GM12878 (cell line): ENCODE measurements around the gene TMEM14B. TPM values are rescaled to one million over a fixed set of nuclear protein-coding genes. Genes with fewer than 3 reads are reported as not detected.

Source experiments
- ATAC-seq: fragments of 200-7000 bp; cut with Tn5 transposase; 3 replicates; pipeline ENCODE4 v1.9.1; 2020; ENCODE audit warnings: mild to moderate bottlenecking, moderate library complexity
- BruUV-seq: library from RNA; stranded (reverse); fragments of 400-500 nt; replicated peaks from 2 replicates; lab custom pipeline; 2021; lab: Mats Ljungman, UMichigan
- CTCF ChIA-PET: fragments of 300-600 bp; sonication (Branson Sonifier 250); formaldehyde crosslinking; extraction: SDS; loops from one replicate; lab custom pipeline; 2021; ENCODE audit warnings: inconsistent platforms; lab: Yijun Ruan, JAX
- POLR2A ChIA-PET: fragments of 350-600 bp; formaldehyde crosslinking; extraction: SDS; loops from one replicate; lab custom pipeline; 2021; ENCODE audit warnings: inconsistent platforms; lab: Charles Lee
- RAD21 ChIA-PET: fragments of 300-600 bp; sonication (Branson Sonifier 250); formaldehyde crosslinking; loops from one replicate; lab custom pipeline; 2023; ENCODE audit warnings: antibody characterized with exemption; ENCODE audit not compliant: unreplicated experiment; lab: Charles Lee
- SMC1A ChIA-PET: fragments of 300-600 bp; sonication (Branson Sonifier 250); formaldehyde crosslinking; loops from one replicate; lab custom pipeline; 2023; ENCODE audit not compliant: unreplicated experiment, uncharacterized antibody; lab: Charles Lee
- DNase-seq: peaks from one replicate; pipeline ENCODE4 v3.0.0-alpha.2; 2011; ENCODE audit warnings: low read depth, low spot score
- FAIRE-seq: peaks from 3 replicates; lab custom pipeline; 2011; peaks lifted over from hg19 to GRCh38; lab: Jason Lieb, UNC
- H2AFZ ChIP-seq: 2 replicates; pipeline ENCODE4 v1.6.0; 2011; ENCODE audit warnings: low read depth, low read length, control low read depth; ENCODE audit not compliant: control insufficient read depth
- H3K27ac ChIP-seq: 2 replicates; pipeline ENCODE4 v1.5.1; 2011; ENCODE audit warnings: control low read depth; ENCODE audit not compliant: control insufficient read depth, insufficient read depth
- H3K27me3 ChIP-seq, 2 experiments: replicated peaks in 1 of 2; 2 replicates each; pipeline versions ENCODE4 v1.6.0 to v1.6.1; 2011; ENCODE audit warnings: low read length in 1 of 2; ENCODE audit not compliant: control insufficient read depth in 2 of 2, insufficient read depth in 2 of 2
- H3K36me3 ChIP-seq, 2 experiments: 2 replicates each; pipeline ENCODE4 v1.5.1; 2011; ENCODE audit warnings: low read length in 1 of 2; ENCODE audit not compliant: control insufficient read depth in 2 of 2, insufficient read depth in 2 of 2
- H3K4me1 ChIP-seq: 2 replicates; pipeline ENCODE4 v1.6.1; 2011; ENCODE audit warnings: mild to moderate bottlenecking, low read length, moderate library complexity, mixed read lengths; ENCODE audit not compliant: control insufficient read depth, insufficient read depth
- H3K4me2 ChIP-seq: 2 replicates; pipeline ENCODE4 v1.6.0; 2011; ENCODE audit warnings: control low read depth; ENCODE audit not compliant: control insufficient read depth, insufficient read depth
- H3K4me3 ChIP-seq: fragments of 200-600 bp; sonication (generic); 2 replicates; pipeline ENCODE4 v1.5.1; 2016
- H3K79me2 ChIP-seq: 2 replicates; pipeline ENCODE4 v1.6.0; 2011; ENCODE audit warnings: low read length; ENCODE audit not compliant: control insufficient read depth, insufficient read depth
- H3K9ac ChIP-seq: 2 replicates; pipeline ENCODE4 v1.8.0; 2011; ENCODE audit warnings: low read length, control low read depth, mixed read lengths; ENCODE audit not compliant: control insufficient read depth, insufficient read depth
- H3K9me3 ChIP-seq: replicated peaks from 3 replicates; pipeline ENCODE4 v1.5.1; 2011; ENCODE audit warnings: mild to moderate bottlenecking, low read length; ENCODE audit not compliant: control insufficient read depth, insufficient read depth
- H4K20me1 ChIP-seq: 2 replicates; pipeline ENCODE4 v1.6.0; 2011; ENCODE audit not compliant: control insufficient read depth, insufficient read depth
- FOS ChIP-seq: IDR thresholded peaks from 3 replicates; pipeline ENCODE4 v1.6.1; 2011; ENCODE audit warnings: borderline replicate concordance; ENCODE audit not compliant: insufficient read length; ENCODE audit errors: extremely low read depth
- NFXL1 ChIP-seq: fragments of 450-650 bp; IDR thresholded peaks from 2 replicates; pipeline ENCODE4 v1.6.1; 2017; ENCODE audit warnings: antibody characterized with exemption, mild to moderate bottlenecking, borderline replicate concordance
- PRDM15 ChIP-seq: fragments of 450-650 bp; formaldehyde crosslinking; IDR thresholded peaks from 2 replicates; pipeline ENCODE4 v1.4.0; 2020; ENCODE audit warnings: mild to moderate bottlenecking, moderate library complexity
- RAD51 ChIP-seq: fragments of 450-650 bp; IDR thresholded peaks from 2 replicates; pipeline ENCODE4 v1.6.1; 2016; ENCODE audit warnings: moderate library complexity, mild to moderate bottlenecking, inconsistent platforms
- RB1 ChIP-seq: fragments of 450-650 bp; formaldehyde crosslinking; IDR thresholded peaks from 2 replicates; pipeline ENCODE4 v1.6.1; 2017; ENCODE audit warnings: mild to moderate bottlenecking, borderline replicate concordance
- SREBF2 ChIP-seq: IDR thresholded peaks from 2 replicates; pipeline ENCODE4 v1.6.1; 2012; ENCODE audit warnings: mild to moderate bottlenecking, low read length
- WRNIP1 ChIP-seq: IDR thresholded peaks from 2 replicates; pipeline ENCODE4 v1.6.1; 2011; ENCODE audit warnings: low read depth, low read length, improper control_type of control experiment, borderline replicate concordance
- ZBED1 ChIP-seq: IDR thresholded peaks from 2 replicates; pipeline ENCODE4 v1.6.1; 2016; ENCODE audit warnings: borderline replicate concordance
- ZNF274 ChIP-seq: IDR thresholded peaks from one replicate; pipeline ENCODE4 v1.8.0; 2011; ENCODE audit not compliant: insufficient read length, insufficient read depth
- WGBS: methylation state at CpG from one replicate; pipeline ENCODE4 v1.1.6; 2016; ENCODE audit warnings: low lambda C conversion rate; ENCODE audit not compliant: insufficient replicate concordance, insufficient coverage; ENCODE audit errors: missing lambda C conversion rate; 5-methylcytosine and 5-hydroxymethylcytosine counted together
- in situ Hi-C: fragments of 300-500 bp; cut with MboI; formaldehyde crosslinking; loops from 9 replicates; pipeline ENCODE4 v1.14.3; 2018; ENCODE audit warnings: mixed read lengths
- intact Hi-C: fragments of 100-400 bp; cut with micrococcal nuclease; formaldehyde crosslinking; loops from one replicate; pipeline ENCODE4 v1.14.2; 2022; ENCODE audit not compliant: unreplicated experiment
- polyA plus RNA-seq, 11 experiments: library from polyadenylated mRNA; depleted of rRNA in 4 of 11; unstranded in 6 of 11; stranded (reverse) in 5 of 11; fragments of >200 nt; fragmentation: Nextera tagmentation in 4 of 11; fragmentation: Illumina TruSeq in 1 of 11; extraction: Ambion mirVana in 4 of 11; extraction: Trizol in 1 of 11; gene quantifications; 1 replicate in 1 of 11; 2 replicates in 10 of 11; pipeline versions ENCODE4 v1.2.1 to v1.2.3, GENCODE V29; 2011 to 2016; ENCODE audit warnings: inconsistent platforms in 2 of 11, missing spikeins in 2 of 11, low read depth in 1 of 11
- total RNA-seq, 4 experiments: library from RNA; depleted of rRNA in 3 of 4; stranded (reverse); fragments of >200 nt in 3 of 4; fragmentation: Illumina TruSeq in 1 of 4; extraction: Trizol in 1 of 4; gene quantifications; 2 replicates each; pipeline versions ENCODE4 v1.2.1 to v1.2.3, GENCODE V29; 2013 to 2021

Gene TMEM14B
- total and polyA plus RNA-seq, 10 of the 15 experiments (the other 5 are each of a cell fraction or from before 2014, with no cell fraction given), result 80.5 to 399 (median 136) TPM

- TF ChIP-seq RB1, result no peak
- TF ChIP-seq, all 136 proteins: peak for 0
These were observed 12.3 kb downstream of the TMEM14B start (continued) for GRCh38 chr6:10759884-10760329.

- in situ Hi-C loops, result no loop called here
- 98% methylated on average over 2 of the region's 2 CpGs for WGBS
- Histone ChIP-seq H3K27me3 (no peaks in the 10 kb centered on the region), H3K36me3 (no peaks in the 10 kb centered on the region), H3K4me2 (no peak overlapping the region), H3K9me3 (no peaks in the 10 kb centered on the region), H3K27ac (no peak overlapping the region), H4K20me1 (no peaks in the 10 kb centered on the region), H3K4me3 (no peak overlapping the region), H2AFZ (no peak overlapping the region), H3K79me2 (no peaks in the 10 kb centered on the region), H3K9ac (no peak overlapping the region), H3K4me1 (no peaks in the 10 kb centered on the region)
- RAD21 ChIA-PET, result no interaction called here
- CTCF ChIA-PET, result no interaction called here
- FAIRE-seq (no peak), DNase-seq (no peak), ATAC-seq (no peak)
- POLR2A ChIA-PET, result interaction anchor here (0.5 kb wide), 1 partner anchor 108 kb away, joined by 4 read pairs; no protein-coding TSS in a partner anchor
- SMC1A ChIA-PET, result interaction anchor here (1.0 kb wide), 1 partner anchor 9 kb away, joined by 3 read pairs; no protein-coding TSS in a partner anchor
- TF ChIP-seq ZBED1 (no peak), SREBF2 (no peak), WRNIP1 (no peak), NFXL1 (no peak), ZNF274 (no peak), RAD51 (no peak), FOS (no peak), PRDM15 (no peak)
- no TSS peak for BruUV-seq
- intact Hi-C loops, result no loop called here
These were observed 15.4 kb downstream of the TMEM14B start for GRCh38 chr6:10763006-10763405.
